ENCODE data around the gene P2RX7. TPM values are rescaled to one million over a fixed set of nuclear protein-coding genes. Genes with fewer than 3 reads are reported as not detected.

P2RX7 gene
- total and polyA plus RNA-seq, 9 of the 15 experiments (the other 6 are each of a cell fraction or from before 2014, with no cell fraction given) = 0.04 to 0.65 (median 0.30) TPM

- ChIA-PET CTCF (ENCODE audit: low intra/inter-chr PET ratio) (interaction anchor here (0.9 kb wide), 1 partner anchor 99 kb away, joined by 3 read pairs; no protein-coding TSS in a partner anchor), POLR2A (interaction anchor here (0.6 to 0.9 kb wide), 3 partner anchors 14 to 69 kb away, joined by 3 read pairs; no protein-coding TSS in a partner anchor)
- Histone ChIP-seq H3K4me2 (ENCODE audit: insufficient read depth, low read length) (peak within 1 kb of the TSS; percentile 88), H3K27me3 (ENCODE audit: control insufficient read depth in 2 of 2, insufficient read depth in 2 of 2, low read length in 2 of 2) (no peaks in the 10 kb centered on the region), H3K4me1 (replicated peaks in 1 of 2; ENCODE audit: control insufficient read depth in 2 of 2, insufficient read depth in 2 of 2, low read length in 2 of 2) (peaks cover 11 to 24% of the 10 kb centered on the region in 2 experiments; a peak in 4 of 5 replicates), H3K79me2 (ENCODE audit: control insufficient read depth, insufficient read depth, low read length) (peaks cover 13% of the 10 kb centered on the region; the same call in 2 of the 3 replicates), H3K27ac (ENCODE audit: extremely low read depth, low read depth, low read length) (peak within 1 kb of the TSS; percentile 89), H3K9me1 (ENCODE audit: control insufficient read depth, insufficient read depth, low read length) (no peaks in the 10 kb centered on the region), H3K4me3 (peak within 1 kb of the TSS; percentile 91), H3K9me3 (replicated peaks; ENCODE audit: control insufficient read depth, insufficient read depth, low read depth, low read length) (no peaks in the 10 kb centered on the region), H4K20me1 (replicated peaks; ENCODE audit: control insufficient read depth, insufficient read depth, low read length) (no peaks in the 10 kb centered on the region), H3K9ac (ENCODE audit: insufficient read depth in 1 of 2, low read depth in 2 of 2, low read length in 2 of 2) (peak within 1 kb of the TSS; percentile 86 to 98), H2AFZ (ENCODE audit: low read depth, low read length) (peak within 1 kb of the TSS; percentile 97), H3K36me3 (ENCODE audit: control insufficient read depth, insufficient read depth, low read length) (peaks cover 3% of the 10 kb centered on the region; the same call in 1 of the 3 replicates)
- in situ Hi-C loops (cut with MboI) (loop anchor here (5.0 kb wide), 1 partner anchor 93 kb away; no protein-coding TSS in a partner anchor), intact Hi-C loops (cut with micrococcal nuclease) (loop anchor here (5.0 to 10.0 kb wide), 3 partner anchors 98 to 205 kb away; no protein-coding TSS in a partner anchor)
- FAIRE-seq = no peak
- DNase-seq (ENCODE audit: extremely low read depth in 1 of 4, low spot score in 3 of 4) = peak; percentile 92 to 97 (median 96)
- WGBS (ENCODE audit: insufficient coverage, low coverage, missing lambda C conversion rate) = 8% methylated on average over 39 of the region's 97 CpGs
- BruUV-seq (replicated peaks) = no TSS peak
- ATAC-seq = peak; percentile 99
- TF ChIP-seq GABPA (tag; conservative IDR thresholded peaks at IDR 0.05; ENCODE audit: low read depth) = peak; percentile 77
- peak; percentile 83 for TF ChIP-seq POLR2AphosphoS5 (IDR thresholded peaks at IDR 0.05; ENCODE audit: control insufficient read depth, insufficient read depth, low read depth, low read length)
- TF ChIP-seq SMAD3 (CRISPR knock-in tag; conservative IDR thresholded peaks at IDR 0.05) = no peak
- TF ChIP-seq BCL6 (CRISPR knock-in tag; IDR thresholded peaks at IDR 0.05) = no peak
- TF ChIP-seq NFXL1 (CRISPR knock-in tag; IDR thresholded peaks at IDR 0.05) = no peak
- TF ChIP-seq BMI1 (IDR thresholded peaks at IDR 0.05; ENCODE audit: low read length) = no peak
- no peak for TF ChIP-seq DNMT1 (IDR thresholded peaks at IDR 0.05)
- TF ChIP-seq YY1 (IDR thresholded peaks at IDR 0.05; ENCODE audit: borderline replicate concordance in 1 of 3, control insufficient read depth in 1 of 3, extremely low read depth in 1 of 3, insufficient read depth in 3 of 3, insufficient read length in 1 of 3, insufficient replicate concordance in 2 of 3, low read depth in 1 of 3, low read length in 2 of 3) = peak; percentile 61 to 91 (median 88)
- peak; percentile 42; the same call in 1 of the 2 replicates for TF ChIP-seq ZNF609 (CRISPR knock-in tag; IDR thresholded peaks at IDR 0.05; ENCODE audit: borderline replicate concordance)
- no peak for TF ChIP-seq CCAR2 (IDR thresholded peaks at IDR 0.05; ENCODE audit: low read depth, low read length)
- TF ChIP-seq ZNF589 (CRISPR knock-in tag; IDR thresholded peaks at IDR 0.05; ENCODE audit: low read depth) = peak; percentile 82
- peak; percentile 98 for TF ChIP-seq VEZF1 (CRISPR knock-in tag; IDR thresholded peaks at IDR 0.05)
- TF ChIP-seq MAFG (tag; conservative IDR thresholded peaks at IDR 0.05) = no peak
Measured at GRCh38 chr12:121209624-121210572, 77.2 kb downstream of the P2RX7 start, which contains the start of gene P2RX4. Gene P2RX4, plus strand, starts transcription at chr12:121210129. Its CDS starts 36 bp downstream, at chr12:121210165.
